Neutrophil (primary cell): ENCODE data around the gene LAD1.

Experiments used
- H3K27ac ChIP-seq: fragments of 200-600 bp; sonication (generic); 2 replicates; pipeline ENCODE4 v1.5.1; 2016; ENCODE audit warnings: mild to moderate bottlenecking, moderate library complexity
- H3K27me3 ChIP-seq: fragments of 200-600 bp; sonication (generic); 2 replicates; pipeline ENCODE4 v1.6.0; 2016; ENCODE audit warnings: mild to moderate bottlenecking
- H3K36me3 ChIP-seq: fragments of 200-600 bp; sonication (generic); 2 replicates; pipeline ENCODE4 v1.5.1; 2017
- H3K4me1 ChIP-seq, 2 experiments: fragments of 200-600 bp in 1 of 2; sonication (generic) in 1 of 2; 1 replicate in 1 of 2; 2 replicates in 1 of 2; pipeline versions ENCODE4 v1.5.1 to v1.6.1; 2013 to 2016; ENCODE audit warnings: low read depth in 1 of 2, low read length in 1 of 2, mild to moderate bottlenecking in 1 of 2, moderate library complexity in 1 of 2; ENCODE audit not compliant: control insufficient read depth in 1 of 2, insufficient read depth in 1 of 2
- H3K4me3 ChIP-seq, 2 experiments: fragments of 200-600 bp in 1 of 2; sonication (generic) in 1 of 2; 1 replicate in 1 of 2; 2 replicates in 1 of 2; pipeline ENCODE4 v1.5.1; 2013 to 2016; ENCODE audit warnings: low read depth in 1 of 2, low read length in 1 of 2, mild to moderate bottlenecking in 1 of 2, moderate library complexity in 1 of 2
- H3K9me3 ChIP-seq: fragments of 200-600 bp; sonication (generic); 2 replicates; pipeline ENCODE4 v1.5.1; 2016
- CTCF ChIP-seq: fragments of 200-600 bp; sonication (generic); IDR thresholded peaks from 2 replicates; pipeline ENCODE4 v1.5.1; 2016; ENCODE audit warnings: antibody characterized with exemption

The LAD1 gene

GRCh38 chr1:201399018-201399351 lies at the start of gene LAD1:
TSS of gene LAD1 (minus strand) at chr1:201399324. CDS start at chr1:201399306, 18 bp downstream.
- no peak for TF ChIP-seq CTCF

DNA sequence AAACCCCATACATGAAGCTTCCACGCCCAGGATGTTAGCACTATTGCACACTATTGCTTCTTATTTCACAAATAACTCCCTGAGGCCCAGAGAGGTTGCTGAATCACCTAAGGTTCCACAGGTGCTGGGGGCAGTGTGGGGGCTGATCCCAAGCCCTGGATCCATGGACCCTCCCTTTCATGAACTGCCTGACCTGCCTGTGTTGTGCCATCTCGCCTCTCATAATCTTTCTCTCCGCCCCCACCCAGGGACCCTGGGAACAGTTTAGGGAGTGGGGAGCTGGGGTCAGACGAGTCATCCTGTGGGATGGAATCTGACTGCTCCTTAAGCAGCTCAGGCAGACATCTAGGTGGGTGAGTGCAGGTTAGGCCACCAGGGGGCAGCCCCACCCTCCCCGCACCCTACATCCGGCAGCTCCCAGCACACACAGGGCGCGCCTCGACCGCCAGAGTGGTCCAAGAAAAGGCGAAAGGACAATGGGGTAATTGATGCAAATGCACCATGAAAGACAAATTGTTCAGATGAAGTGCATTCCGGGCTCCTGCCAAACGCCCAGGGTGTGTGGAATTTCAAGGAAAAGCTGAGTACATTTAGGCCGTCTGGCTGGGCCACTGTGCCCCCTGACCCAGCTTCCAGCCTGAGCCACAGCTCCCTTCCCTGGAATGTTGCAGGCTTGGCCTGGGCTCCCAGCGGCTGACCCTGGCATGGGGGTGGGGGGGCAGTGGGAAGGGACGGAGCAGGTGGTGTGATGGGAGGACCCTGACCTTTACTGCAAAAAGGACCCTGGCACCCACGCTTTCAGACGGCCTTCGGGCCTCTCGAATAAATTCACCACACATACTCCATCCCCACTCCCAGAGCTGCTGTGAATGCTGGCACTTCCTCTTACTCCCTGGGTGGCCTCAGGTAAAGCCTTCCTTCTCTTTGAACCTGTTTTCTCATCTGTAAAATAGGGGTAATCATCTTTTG lies 49.1 kb upstream of the LAD1 start:
- Histone ChIP-seq H3K9me3 (no peaks in the 10 kb centered on the region), H3K4me3 (no peak overlapping the region), H3K4me1 (peaks cover 7 to 13% of the 10 kb centered on the region in 2 experiments), H3K27ac (no peak overlapping the region), H3K36me3 (no peaks in the 10 kb centered on the region), H3K27me3 (peaks cover 9% of the 10 kb centered on the region)
- TF ChIP-seq CTCF: peak; percentile 43

More at GRCh38 chr1:201399018-201399351, at the start of gene LAD1:
- Histone ChIP-seq H3K4me1 (no peaks in the 10 kb centered on the region), H3K9me3 (no peaks in the 10 kb centered on the region), H3K27me3 (peaks cover 79% of the 10 kb centered on the region), H3K27ac (no peak within 1 kb of the TSS), H3K36me3 (no peaks in the 10 kb centered on the region), H3K4me3 (no peak within 1 kb of the TSS)

GRCh38 chr1:201445310-201445709 lies 46.2 kb upstream of the LAD1 start:
- no peak overlapping the region for H3K27ac ChIP-seq
- TF ChIP-seq CTCF: no peak
- peaks cover 7 to 10% of the 10 kb centered on the region in 2 experiments for H3K4me1 ChIP-seq
- H3K36me3 ChIP-seq: no peaks in the 10 kb centered on the region
- H3K9me3 ChIP-seq: no peaks in the 10 kb centered on the region
- H3K4me3 ChIP-seq: no peak overlapping the region
- no peaks in the 10 kb centered on the region for H3K27me3 ChIP-seq

GRCh38 chr1:201444792-201445191 lies 45.7 kb upstream of the LAD1 start:
- Histone ChIP-seq H3K4me3 (no peak overlapping the region), H3K4me1 (peaks cover 7 to 10% of the 10 kb centered on the region in 2 experiments), H3K27ac (no peak overlapping the region), H3K9me3 (no peaks in the 10 kb centered on the region), H3K36me3 (no peaks in the 10 kb centered on the region), H3K27me3 (no peaks in the 10 kb centered on the region)
- no peak for TF ChIP-seq CTCF

GRCh38 chr1:201443747-201444146 lies 44.6 kb upstream of the LAD1 start:
- H3K4me3 ChIP-seq: no peak overlapping the region
- no peak for TF ChIP-seq CTCF
- H3K27ac ChIP-seq: no peak overlapping the region
- no peaks in the 10 kb centered on the region for H3K27me3 ChIP-seq
- H3K36me3 ChIP-seq: no peaks in the 10 kb centered on the region
- H3K9me3 ChIP-seq: no peaks in the 10 kb centered on the region
- peaks cover 7 to 10% of the 10 kb centered on the region in 2 experiments for H3K4me1 ChIP-seq
